Type B pancreatic cell (in vitro differentiated cells): ENCODE measurements around the gene ARMC5. TPM values are rescaled to one million over a fixed set of nuclear protein-coding genes. Genes with fewer than 3 reads are reported as not detected.

ENCODE experiments used
- DNase-seq: peaks from one replicate; pipeline ENCODE4 v3.0.0; 2021; ENCODE audit warnings: mixed read lengths; ENCODE audit not compliant: unreplicated experiment; ENCODE audit errors: extremely low spot score
- H3K27ac Mint-ChIP-seq: 2 replicates; pipeline ENCODE4 v1.8.0; 2021; ENCODE audit warnings: mild to moderate bottlenecking, mixed read lengths
- H3K27me3 Mint-ChIP-seq: 2 replicates; pipeline ENCODE4 v1.8.0; 2021; ENCODE audit warnings: mixed read lengths
- H3K36me3 Mint-ChIP-seq: 2 replicates; pipeline ENCODE4 v1.8.0; 2021; ENCODE audit warnings: mixed read lengths
- H3K4me1 Mint-ChIP-seq: one replicate; pipeline ENCODE4 v1.8.0; 2021; ENCODE audit warnings: mixed read lengths; ENCODE audit not compliant: unreplicated experiment
- H3K4me3 Mint-ChIP-seq: 2 replicates; pipeline ENCODE4 v1.8.0; 2021; ENCODE audit warnings: mild to moderate bottlenecking, mixed read lengths
- H3K9me3 Mint-ChIP-seq: 2 replicates; pipeline ENCODE4 v1.8.0; 2021; ENCODE audit warnings: mixed read lengths
- CTCF ChIP-seq: fragments of 200-600 bp; sonication (generic); conservative IDR thresholded peaks from 2 replicates; pipeline ENCODE4 v1.5.0; 2021; ENCODE audit warnings: antibody characterized with exemption, mild to moderate bottlenecking
- total RNA-seq: library from RNA; stranded (reverse); gene quantifications from 2 replicates; pipeline ENCODE4 v1.2.1, GENCODE V29; 2021; ENCODE audit warnings: low replicate concordance

ARMC5 gene
- total RNA-seq, 1 donor from 2014 or later: 11.1 TPM

DNA sequence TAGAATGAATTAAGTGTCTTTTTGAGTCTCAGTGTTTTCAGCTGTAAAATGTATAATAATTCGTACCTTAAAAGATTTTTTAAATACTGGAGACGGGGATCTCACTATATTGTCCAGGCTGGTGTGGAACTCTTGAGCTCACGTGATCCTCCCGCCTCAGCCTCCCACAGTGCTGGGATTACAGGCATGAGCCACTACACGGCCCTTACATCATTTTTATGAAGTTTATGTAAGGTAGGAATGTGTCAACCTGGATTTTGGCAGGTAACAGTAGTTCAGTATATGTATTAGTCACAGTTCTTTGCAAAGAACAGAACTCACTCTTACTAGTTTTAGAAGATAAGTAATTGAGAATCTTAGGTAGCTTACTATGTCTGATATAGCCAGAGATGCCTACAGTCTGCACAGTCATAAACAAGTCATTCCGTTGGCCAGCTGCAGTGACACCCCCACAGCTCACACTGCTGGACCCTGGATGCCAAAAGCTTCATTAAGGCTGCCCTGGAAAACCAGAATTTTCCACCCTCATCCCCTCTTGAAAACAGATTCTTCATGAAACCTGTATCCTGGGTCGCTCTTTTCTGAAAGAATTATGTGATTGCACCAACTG is 30.6 kb upstream of the ARMC5 start:
- Mint-ChIP-seq H3K36me3 (no peaks in the 10 kb centered on the region), H3K4me3 (no peak overlapping the region), H3K4me1 (no peaks in the 10 kb centered on the region), H3K27me3 (peaks cover 34% of the 10 kb centered on the region), H3K27ac (no peak overlapping the region), H3K9me3 (no peaks in the 10 kb centered on the region)
- DNase-seq: no peak
- TF ChIP-seq CTCF: no peak

GRCh38 chr16:31429314-31429713 is 30.0 kb upstream of the ARMC5 start:
- Mint-ChIP-seq H3K4me1 (no peaks in the 10 kb centered on the region), H3K27me3 (peaks cover 30% of the 10 kb centered on the region), H3K36me3 (no peaks in the 10 kb centered on the region), H3K4me3 (no peak overlapping the region), H3K27ac (no peak overlapping the region), H3K9me3 (no peaks in the 10 kb centered on the region)
- DNase-seq: no peak
- TF ChIP-seq CTCF: no peak

DNA sequence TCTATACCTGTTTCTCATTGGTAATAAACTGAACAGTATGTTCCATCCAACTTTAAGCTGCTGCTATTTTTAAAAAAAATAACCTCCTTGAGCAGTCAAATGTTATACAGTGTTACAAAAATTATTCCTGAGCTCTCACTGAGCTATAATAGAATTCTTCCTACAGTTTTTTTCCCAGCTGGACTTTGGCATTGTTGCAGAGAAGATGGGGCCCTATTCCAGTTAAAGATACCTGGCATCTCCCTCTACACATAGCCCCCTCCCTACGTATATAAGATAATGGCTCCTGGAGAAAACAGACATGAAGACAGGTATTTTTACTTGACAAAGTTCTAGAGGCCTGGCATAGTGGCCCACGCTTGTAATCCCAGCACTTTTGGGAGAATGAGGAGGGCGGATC is 29.5 kb upstream of the ARMC5 start:
- Mint-ChIP-seq H3K36me3 (no peaks in the 10 kb centered on the region), H3K4me1 (no peaks in the 10 kb centered on the region), H3K9me3 (no peaks in the 10 kb centered on the region), H3K27ac (no peak overlapping the region), H3K4me3 (no peak overlapping the region), H3K27me3 (peaks cover 27% of the 10 kb centered on the region)
- TF ChIP-seq CTCF: no peak
- no peak for DNase-seq

GRCh38 chr16:31430380-31431052 is 28.8 kb upstream of the ARMC5 start:
- no peak for DNase-seq
- no peak overlapping the region for H3K4me3 Mint-ChIP-seq
- no peaks in the 10 kb centered on the region for H3K36me3 Mint-ChIP-seq
- no peak overlapping the region for H3K27ac Mint-ChIP-seq
- no peaks in the 10 kb centered on the region for H3K4me1 Mint-ChIP-seq
- TF ChIP-seq CTCF: no peak
- no peaks in the 10 kb centered on the region for H3K9me3 Mint-ChIP-seq
- H3K27me3 Mint-ChIP-seq: peaks cover 21% of the 10 kb centered on the region

GRCh38 chr16:31435341-31436220 is 23.7 kb upstream of the ARMC5 start:
- no peaks in the 10 kb centered on the region for H3K9me3 Mint-ChIP-seq
- no peak overlapping the region for H3K27ac Mint-ChIP-seq
- H3K4me3 Mint-ChIP-seq: no peak overlapping the region
- no peak for DNase-seq
- no peak for TF ChIP-seq CTCF
- H3K36me3 Mint-ChIP-seq: no peaks in the 10 kb centered on the region
- H3K27me3 Mint-ChIP-seq: peaks cover 4% of the 10 kb centered on the region
- H3K4me1 Mint-ChIP-seq: no peaks in the 10 kb centered on the region
